Choroid plexus epithelial cell (primary cell): ENCODE results near the gene ENTREP3.

ENCODE experiments used
- DNase-seq: peaks from one replicate; pipeline ENCODE4 v3.0.0-alpha.2; 2010; ENCODE audit warnings: low read depth
- H3K4me3 ChIP-seq: 2 replicates; pipeline ENCODE4 v1.5.1; 2011; ENCODE audit warnings: low read depth, mild to moderate bottlenecking, control low read depth, low read length, moderate library complexity
- CTCF ChIP-seq: conservative IDR thresholded peaks from 2 replicates; pipeline ENCODE4 v1.5.1; 2011; ENCODE audit warnings: low read depth, mild to moderate bottlenecking, control low read depth, inconsistent platforms, low read length, moderate library complexity

The ENTREP3 gene

GRCh38 chr1:155256058-155256852 lies 972 bp upstream of the ENTREP3 start:
- TF ChIP-seq CTCF = no peak
- H3K4me3 ChIP-seq = no peak overlapping the region
- DNase-seq = no peak

GRCh38 chr1:155254714-155255242 lies 505 bp downstream of the ENTREP3 start:
- no peak for DNase-seq
- TF ChIP-seq CTCF = no peak
- H3K4me3 ChIP-seq = peak overlapping the region; percentile 85

GRCh38 chr1:155254228-155254713 lies 1.0 kb downstream of the ENTREP3 start:
- no peak for TF ChIP-seq CTCF
- peak overlapping the region; percentile 85 for H3K4me3 ChIP-seq
- DNase-seq = no peak

GRCh38 chr1:155253797-155254196 lies 1.5 kb downstream of the ENTREP3 start:
- H3K4me3 ChIP-seq = peak overlapping the region; percentile 85
- DNase-seq = no peak
- TF ChIP-seq CTCF = no peak

GRCh38 chr1:155253208-155253607 lies 2.1 kb downstream of the ENTREP3 start:
- peak; percentile 29 for TF ChIP-seq CTCF
- H3K4me3 ChIP-seq = peak overlapping the region; percentile 85
- no peak for DNase-seq

GRCh38 chr1:155251566-155251965 lies 3.7 kb downstream of the ENTREP3 start:
- no peak overlapping the region for H3K4me3 ChIP-seq
- no peak for DNase-seq
- no peak for TF ChIP-seq CTCF
